ENCODE results near the gene ABL1. TPM values are rescaled to one million over a fixed set of nuclear protein-coding genes. Genes with fewer than 3 reads are reported as not detected.
"Not testable (repeated sequence)": the region's sequence is repeated elsewhere in the genome, so short reads cannot be mapped to it uniquely, and the experiment has no call there.

ABL1 gene
- total RNA-seq, 1 donor from 2014 or later: 52.1 TPM

DNA sequence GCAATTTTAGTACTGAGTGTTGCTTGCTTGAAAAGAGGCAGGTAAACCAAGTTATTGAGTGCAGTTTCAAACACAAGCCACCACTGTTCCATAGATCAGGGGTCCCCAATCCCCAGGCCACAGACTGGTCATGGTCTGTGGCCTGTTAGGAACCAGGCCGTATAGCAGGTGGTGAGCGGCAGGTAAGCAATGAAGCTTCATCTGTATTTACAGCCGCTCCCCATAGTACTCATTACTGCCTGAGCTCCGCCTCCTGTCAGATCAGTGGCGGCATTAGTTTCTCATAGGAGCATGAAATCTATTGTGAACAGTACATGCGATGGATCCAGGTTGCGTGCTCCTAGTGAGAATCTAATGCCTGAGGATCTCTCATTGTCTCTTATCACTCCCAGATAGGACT lies 41.5 kb upstream of the ABL1 start:
- Histone ChIP-seq H3K27ac (no peak overlapping the region), H3K36me3 (no peaks in the 10 kb centered on the region), H3K27me3 (no peaks in the 10 kb centered on the region), H3K4me3 (no peak overlapping the region), H3K9me3 (no peaks in the 10 kb centered on the region), H3K4me1 (peaks cover 13% of the 10 kb centered on the region)
- DNase-seq: no peak
- intact Hi-C loops (cut with DNase I): no loop called here
- TF ChIP-seq, protein P1, sequence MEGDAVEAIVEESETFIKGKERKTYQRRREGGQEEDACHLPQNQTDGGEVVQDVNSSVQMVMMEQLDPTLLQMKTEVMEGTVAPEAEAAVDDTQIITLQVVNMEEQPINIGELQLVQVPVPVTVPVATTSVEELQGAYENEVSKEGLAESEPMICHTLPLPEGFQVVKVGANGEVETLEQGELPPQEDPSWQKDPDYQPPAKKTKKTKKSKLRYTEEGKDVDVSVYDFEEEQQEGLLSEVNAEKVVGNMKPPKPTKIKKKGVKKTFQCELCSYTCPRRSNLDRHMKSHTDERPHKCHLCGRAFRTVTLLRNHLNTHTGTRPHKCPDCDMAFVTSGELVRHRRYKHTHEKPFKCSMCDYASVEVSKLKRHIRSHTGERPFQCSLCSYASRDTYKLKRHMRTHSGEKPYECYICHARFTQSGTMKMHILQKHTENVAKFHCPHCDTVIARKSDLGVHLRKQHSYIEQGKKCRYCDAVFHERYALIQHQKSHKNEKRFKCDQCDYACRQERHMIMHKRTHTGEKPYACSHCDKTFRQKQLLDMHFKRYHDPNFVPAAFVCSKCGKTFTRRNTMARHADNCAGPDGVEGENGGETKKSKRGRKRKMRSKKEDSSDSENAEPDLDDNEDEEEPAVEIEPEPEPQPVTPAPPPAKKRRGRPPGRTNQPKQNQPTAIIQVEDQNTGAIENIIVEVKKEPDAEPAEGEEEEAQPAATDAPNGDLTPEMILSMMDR (IDR thresholded peaks at IDR 0.05): no peak
- no peak for ATAC-seq

- H3K27me3 ChIP-seq; ATAC-seq; H3K4me3 ChIP-seq; H3K36me3 ChIP-seq; H3K9me3 ChIP-seq; intact Hi-C loops (cut with DNase I); H3K27ac ChIP-seq; DNase-seq: not testable (repeated sequence)
- peaks cover 13% of the 10 kb centered on the region for H3K4me1 ChIP-seq
Observed at GRCh38 chr9:130794021-130794420, 41.0 kb upstream of the ABL1 start.

DNA sequence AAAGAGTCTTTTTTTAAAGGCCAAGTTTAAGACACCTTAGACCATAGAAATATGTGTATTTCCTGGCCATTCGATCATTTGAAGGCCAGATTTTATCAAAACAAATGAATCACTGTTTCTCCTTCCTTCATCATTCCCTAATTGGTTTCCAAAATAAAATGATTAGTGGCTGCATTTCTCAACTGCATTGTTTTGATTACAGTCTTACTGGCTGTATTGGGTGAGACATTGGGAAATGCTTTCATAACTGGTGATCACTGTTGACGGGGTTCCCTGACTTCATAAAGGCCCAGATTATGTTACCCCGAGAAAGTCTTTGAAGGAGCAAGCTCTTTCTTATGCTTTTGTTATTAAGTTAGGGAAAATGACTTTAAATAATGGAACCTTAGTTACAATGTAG lies 40.6 kb upstream of the ABL1 start:
- H3K36me3 ChIP-seq; intact Hi-C loops (cut with DNase I); H3K27me3 ChIP-seq; ATAC-seq; H3K4me3 ChIP-seq; DNase-seq; H3K9me3 ChIP-seq: not testable (repeated sequence)
- H3K27ac ChIP-seq: peak overlapping the region; percentile 43
- peaks cover 13% of the 10 kb centered on the region for H3K4me1 ChIP-seq

DNA sequence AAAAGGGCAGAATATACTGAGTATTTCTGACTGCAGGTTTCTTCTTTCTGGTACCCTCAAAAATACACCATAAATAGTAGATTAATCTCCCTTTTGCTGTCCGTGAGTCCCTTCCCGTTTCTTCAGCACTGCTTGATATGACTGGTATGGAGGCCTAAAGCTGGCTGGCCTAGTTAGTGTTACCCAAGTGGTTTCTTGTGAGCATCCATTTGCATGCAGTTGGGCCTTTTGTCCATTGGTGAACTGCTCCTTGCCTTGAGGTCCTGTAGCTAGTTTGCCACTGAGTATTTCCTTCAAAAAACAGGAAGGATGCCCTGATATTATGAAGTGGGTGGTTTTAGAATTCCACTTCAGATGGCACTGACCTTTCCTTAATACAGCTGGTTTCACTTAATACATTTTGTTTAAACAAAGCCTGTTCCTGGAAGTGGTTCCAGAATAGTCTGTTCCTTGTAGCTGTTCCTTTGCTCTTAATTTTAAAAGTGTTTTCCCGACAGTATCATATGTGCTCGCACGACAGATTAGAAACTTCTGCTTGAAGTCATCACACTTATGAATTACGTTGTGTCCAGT lies 40.0 kb upstream of the ABL1 start:
- H3K4me3 ChIP-seq: no peak overlapping the region
- peak overlapping the region; percentile 43 for H3K27ac ChIP-seq
- peaks cover 13% of the 10 kb centered on the region for H3K4me1 ChIP-seq
- intact Hi-C loops (cut with DNase I): no loop called here
- no peaks in the 10 kb centered on the region for H3K9me3 ChIP-seq
- no peak for DNase-seq
- peak; percentile 57 for ATAC-seq
- TF ChIP-seq, protein P1 (IDR thresholded peaks at IDR 0.05): no peak
- H3K36me3 ChIP-seq: no peaks in the 10 kb centered on the region
- H3K27me3 ChIP-seq: no peaks in the 10 kb centered on the region

- H3K36me3 ChIP-seq; H3K9me3 ChIP-seq; ATAC-seq; H3K27ac ChIP-seq; H3K4me3 ChIP-seq; intact Hi-C loops (cut with DNase I); DNase-seq; H3K4me1 ChIP-seq; H3K27me3 ChIP-seq: not testable (repeated sequence)
Observed at GRCh38 chr9:130803116-130803515, 31.9 kb upstream of the ABL1 start.

DNA sequence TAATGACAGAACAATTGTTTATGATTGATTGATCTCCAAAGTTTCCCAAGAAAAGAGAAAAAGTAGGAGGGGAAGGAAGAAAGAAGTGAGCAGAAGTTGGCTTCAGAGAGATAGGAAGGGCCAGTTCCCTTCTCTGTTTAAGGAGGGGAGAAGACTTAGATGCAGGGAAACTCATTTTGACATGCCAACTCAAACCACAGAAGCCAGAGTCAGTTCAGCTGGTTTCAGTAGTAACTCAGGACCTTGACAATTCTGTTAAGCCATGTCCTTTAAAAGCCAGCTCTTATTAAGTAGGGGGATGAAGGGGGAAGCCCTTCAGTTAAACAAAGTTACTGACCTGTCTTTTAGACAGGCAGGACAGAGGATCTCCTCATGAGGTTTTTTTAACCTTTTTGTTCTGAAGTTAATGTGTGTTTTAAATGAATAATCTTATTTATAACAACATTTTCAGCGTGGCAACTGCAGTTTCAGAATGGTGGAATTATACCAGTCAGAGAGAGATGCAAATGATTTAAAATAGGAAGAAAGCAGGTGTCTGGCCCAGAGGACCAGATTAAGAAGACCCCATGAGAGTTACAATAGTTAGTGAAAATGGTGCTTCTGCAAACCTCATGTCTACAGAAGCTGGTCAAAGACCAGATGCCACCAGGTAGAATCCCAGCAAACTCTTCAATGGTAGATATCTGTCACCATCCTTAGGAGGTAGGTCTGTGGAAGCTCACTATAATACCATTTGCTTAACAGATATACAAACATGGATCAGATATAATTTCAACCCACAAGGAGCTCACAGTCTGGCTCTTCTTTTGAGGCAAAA lies 29.3 kb upstream of the ABL1 start:
- Histone ChIP-seq H3K36me3 (no peaks in the 10 kb centered on the region), H3K27me3 (no peaks in the 10 kb centered on the region), H3K4me1 (peaks cover 5% of the 10 kb centered on the region), H3K9me3 (no peaks in the 10 kb centered on the region), H3K27ac (no peak overlapping the region), H3K4me3 (no peak overlapping the region)
- no peak for DNase-seq
- TF ChIP-seq, protein P1 (IDR thresholded peaks at IDR 0.05): no peak
- ATAC-seq: no peak
- intact Hi-C loops (cut with DNase I): no loop called here

DNA sequence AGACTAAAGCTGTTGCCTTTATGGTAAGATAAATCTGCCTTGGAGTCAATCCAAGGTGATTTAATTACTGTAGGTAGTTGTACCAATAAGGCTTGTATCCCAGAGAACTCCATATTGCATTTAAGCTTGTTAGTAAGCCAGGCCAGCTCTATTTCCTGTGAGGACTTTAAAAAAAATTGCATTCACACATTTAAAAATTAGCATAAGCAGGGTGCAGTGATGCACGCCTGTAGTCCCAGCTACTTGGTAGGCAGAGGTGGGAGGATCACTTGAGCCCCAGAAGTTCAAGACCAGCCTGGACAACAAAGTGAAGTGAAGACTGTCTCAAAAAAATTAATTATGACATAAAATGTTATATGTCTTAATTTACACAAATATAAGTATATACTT lies 28.7 kb upstream of the ABL1 start:
- intact Hi-C loops (cut with DNase I): no loop called here
- TF ChIP-seq, protein P1 (IDR thresholded peaks at IDR 0.05): no peak
- Histone ChIP-seq H3K27ac (no peak overlapping the region), H3K27me3 (no peaks in the 10 kb centered on the region), H3K4me1 (peaks cover 5% of the 10 kb centered on the region), H3K4me3 (no peak overlapping the region), H3K9me3 (no peaks in the 10 kb centered on the region), H3K36me3 (no peaks in the 10 kb centered on the region)
- ATAC-seq (no peak), DNase-seq (no peak)
